HEK293 (cell line): ENCODE data around the gene TAS1R3.

Experiments
- CTCF ChIP-seq: fragments of 450-650 bp; formaldehyde crosslinking; IDR thresholded peaks from 2 replicates; pipeline ENCODE4 v1.5.1; 2016; ENCODE audit warnings: missing biosample characterization, missing genetic modification characterization
- WT1 ChIP-seq: fragments of 450-650 bp; formaldehyde crosslinking; IDR thresholded peaks from 2 replicates; pipeline ENCODE4 v1.5.1; 2016; ENCODE audit warnings: missing biosample characterization, missing genetic modification characterization
- ZBTB17 ChIP-seq: fragments of 450-650 bp; formaldehyde crosslinking; IDR thresholded peaks from 2 replicates; pipeline ENCODE4 v1.5.1; 2016; ENCODE audit warnings: missing biosample characterization, missing genetic modification characterization
- ZBTB44 ChIP-seq: fragments of 450-650 bp; IDR thresholded peaks from 2 replicates; pipeline ENCODE4 v1.5.1; 2018; ENCODE audit warnings: missing biosample characterization, mild to moderate bottlenecking, missing genetic modification characterization
- ZNF121 ChIP-seq: fragments of 450-650 bp; formaldehyde crosslinking; IDR thresholded peaks from 2 replicates; pipeline ENCODE4 v1.5.1; 2016; ENCODE audit warnings: missing biosample characterization, missing genetic modification characterization
- ZNF133 ChIP-seq: fragments of 450-650 bp; formaldehyde crosslinking; IDR thresholded peaks from 2 replicates; pipeline ENCODE4 v1.5.1; 2016; ENCODE audit warnings: missing biosample characterization, missing genetic modification characterization
- ZNF311 ChIP-seq: fragments of 450-650 bp; formaldehyde crosslinking; IDR thresholded peaks from 2 replicates; pipeline ENCODE4 v1.5.1; 2017; ENCODE audit warnings: missing biosample characterization, missing genetic modification characterization, borderline replicate concordance
- ZNF335 ChIP-seq: fragments of 450-650 bp; formaldehyde crosslinking; conservative IDR thresholded peaks from 2 replicates; pipeline ENCODE4 v1.5.1; 2016; ENCODE audit warnings: missing biosample characterization, missing genetic modification characterization
- ZNF660 ChIP-seq: fragments of 450-650 bp; IDR thresholded peaks from 2 replicates; pipeline ENCODE4 v1.5.1; 2018; ENCODE audit warnings: missing biosample characterization, mild to moderate bottlenecking, missing genetic modification characterization
- ZNF76 ChIP-seq: fragments of 450-650 bp; formaldehyde crosslinking; IDR thresholded peaks from 2 replicates; pipeline ENCODE4; 2016; ENCODE audit warnings: low read depth, missing biosample characterization, missing genetic modification characterization, borderline replicate concordance
- TF ChIP-seq, protein P1 (sequence below): fragments of 450-650 bp; formaldehyde crosslinking; conservative IDR thresholded peaks from 2 replicates; pipeline ENCODE4 v1.5.1; 2016; ENCODE audit warnings: low read depth, missing biosample characterization, missing genetic modification characterization
- TF ChIP-seq, protein P2 (sequence below): fragments of 450-650 bp; formaldehyde crosslinking; IDR thresholded peaks from 2 replicates; pipeline ENCODE4 v1.5.1; 2016; ENCODE audit warnings: missing biosample characterization, missing genetic modification characterization, borderline replicate concordance
- TF ChIP-seq, protein P3 (sequence below): fragments of 450-650 bp; formaldehyde crosslinking; IDR thresholded peaks from 2 replicates; pipeline ENCODE4 v1.5.1; 2016; ENCODE audit warnings: missing biosample characterization, missing genetic modification characterization

DNA sequence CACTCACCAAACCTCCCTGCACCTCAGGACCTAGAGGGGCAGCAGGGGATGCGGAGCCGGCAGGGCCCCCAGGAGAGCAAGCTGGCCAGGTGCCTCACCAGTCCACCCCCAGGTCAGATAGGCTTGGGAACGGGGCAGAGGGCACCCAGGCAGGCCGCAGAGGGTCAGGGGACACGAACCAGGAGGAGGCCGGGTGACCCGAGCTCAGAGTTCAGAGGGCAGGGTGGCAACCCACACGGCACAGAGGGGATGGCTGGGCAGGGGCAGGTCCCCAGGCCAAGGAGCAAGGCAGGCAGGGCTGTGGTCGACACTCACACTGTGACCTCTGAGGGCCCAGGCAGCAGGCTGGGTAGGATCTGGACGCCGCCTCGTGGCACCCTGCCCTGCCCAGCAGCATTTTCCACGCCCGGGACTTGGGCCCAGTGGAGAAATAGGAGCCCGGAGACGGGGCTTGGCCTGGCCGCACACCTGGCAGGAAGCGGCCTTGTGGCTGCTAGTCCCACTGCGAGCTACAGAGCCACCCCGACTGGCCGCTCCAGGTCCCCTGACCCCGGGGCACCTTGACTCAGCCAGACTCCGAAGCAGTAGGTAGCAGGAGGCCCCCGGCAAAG, 12.8 kb downstream of the TAS1R3 start:
- TF ChIP-seq, protein P1, sequence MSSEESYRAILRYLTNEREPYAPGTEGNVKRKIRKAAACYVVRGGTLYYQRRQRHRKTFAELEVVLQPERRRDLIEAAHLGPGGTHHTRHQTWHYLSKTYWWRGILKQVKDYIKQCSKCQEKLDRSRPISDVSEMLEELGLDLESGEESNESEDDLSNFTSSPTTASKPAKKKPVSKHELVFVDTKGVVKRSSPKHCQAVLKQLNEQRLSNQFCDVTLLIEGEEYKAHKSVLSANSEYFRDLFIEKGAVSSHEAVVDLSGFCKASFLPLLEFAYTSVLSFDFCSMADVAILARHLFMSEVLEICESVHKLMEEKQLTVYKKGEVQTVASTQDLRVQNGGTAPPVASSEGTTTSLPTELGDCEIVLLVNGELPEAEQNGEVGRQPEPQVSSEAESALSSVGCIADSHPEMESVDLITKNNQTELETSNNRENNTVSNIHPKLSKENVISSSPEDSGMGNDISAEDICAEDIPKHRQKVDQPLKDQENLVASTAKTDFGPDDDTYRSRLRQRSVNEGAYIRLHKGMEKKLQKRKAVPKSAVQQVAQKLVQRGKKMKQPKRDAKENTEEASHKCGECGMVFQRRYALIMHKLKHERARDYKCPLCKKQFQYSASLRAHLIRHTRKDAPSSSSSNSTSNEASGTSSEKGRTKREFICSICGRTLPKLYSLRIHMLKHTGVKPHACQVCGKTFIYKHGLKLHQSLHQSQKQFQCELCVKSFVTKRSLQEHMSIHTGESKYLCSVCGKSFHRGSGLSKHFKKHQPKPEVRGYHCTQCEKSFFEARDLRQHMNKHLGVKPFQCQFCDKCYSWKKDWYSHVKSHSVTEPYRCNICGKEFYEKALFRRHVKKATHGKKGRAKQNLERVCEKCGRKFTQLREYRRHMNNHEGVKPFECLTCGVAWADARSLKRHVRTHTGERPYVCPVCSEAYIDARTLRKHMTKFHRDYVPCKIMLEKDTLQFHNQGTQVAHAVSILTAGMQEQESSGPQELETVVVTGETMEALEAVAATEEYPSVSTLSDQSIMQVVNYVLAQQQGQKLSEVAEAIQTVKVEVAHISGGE (tag by site-specific recombination): no peak
- TF ChIP-seq, protein P2, sequence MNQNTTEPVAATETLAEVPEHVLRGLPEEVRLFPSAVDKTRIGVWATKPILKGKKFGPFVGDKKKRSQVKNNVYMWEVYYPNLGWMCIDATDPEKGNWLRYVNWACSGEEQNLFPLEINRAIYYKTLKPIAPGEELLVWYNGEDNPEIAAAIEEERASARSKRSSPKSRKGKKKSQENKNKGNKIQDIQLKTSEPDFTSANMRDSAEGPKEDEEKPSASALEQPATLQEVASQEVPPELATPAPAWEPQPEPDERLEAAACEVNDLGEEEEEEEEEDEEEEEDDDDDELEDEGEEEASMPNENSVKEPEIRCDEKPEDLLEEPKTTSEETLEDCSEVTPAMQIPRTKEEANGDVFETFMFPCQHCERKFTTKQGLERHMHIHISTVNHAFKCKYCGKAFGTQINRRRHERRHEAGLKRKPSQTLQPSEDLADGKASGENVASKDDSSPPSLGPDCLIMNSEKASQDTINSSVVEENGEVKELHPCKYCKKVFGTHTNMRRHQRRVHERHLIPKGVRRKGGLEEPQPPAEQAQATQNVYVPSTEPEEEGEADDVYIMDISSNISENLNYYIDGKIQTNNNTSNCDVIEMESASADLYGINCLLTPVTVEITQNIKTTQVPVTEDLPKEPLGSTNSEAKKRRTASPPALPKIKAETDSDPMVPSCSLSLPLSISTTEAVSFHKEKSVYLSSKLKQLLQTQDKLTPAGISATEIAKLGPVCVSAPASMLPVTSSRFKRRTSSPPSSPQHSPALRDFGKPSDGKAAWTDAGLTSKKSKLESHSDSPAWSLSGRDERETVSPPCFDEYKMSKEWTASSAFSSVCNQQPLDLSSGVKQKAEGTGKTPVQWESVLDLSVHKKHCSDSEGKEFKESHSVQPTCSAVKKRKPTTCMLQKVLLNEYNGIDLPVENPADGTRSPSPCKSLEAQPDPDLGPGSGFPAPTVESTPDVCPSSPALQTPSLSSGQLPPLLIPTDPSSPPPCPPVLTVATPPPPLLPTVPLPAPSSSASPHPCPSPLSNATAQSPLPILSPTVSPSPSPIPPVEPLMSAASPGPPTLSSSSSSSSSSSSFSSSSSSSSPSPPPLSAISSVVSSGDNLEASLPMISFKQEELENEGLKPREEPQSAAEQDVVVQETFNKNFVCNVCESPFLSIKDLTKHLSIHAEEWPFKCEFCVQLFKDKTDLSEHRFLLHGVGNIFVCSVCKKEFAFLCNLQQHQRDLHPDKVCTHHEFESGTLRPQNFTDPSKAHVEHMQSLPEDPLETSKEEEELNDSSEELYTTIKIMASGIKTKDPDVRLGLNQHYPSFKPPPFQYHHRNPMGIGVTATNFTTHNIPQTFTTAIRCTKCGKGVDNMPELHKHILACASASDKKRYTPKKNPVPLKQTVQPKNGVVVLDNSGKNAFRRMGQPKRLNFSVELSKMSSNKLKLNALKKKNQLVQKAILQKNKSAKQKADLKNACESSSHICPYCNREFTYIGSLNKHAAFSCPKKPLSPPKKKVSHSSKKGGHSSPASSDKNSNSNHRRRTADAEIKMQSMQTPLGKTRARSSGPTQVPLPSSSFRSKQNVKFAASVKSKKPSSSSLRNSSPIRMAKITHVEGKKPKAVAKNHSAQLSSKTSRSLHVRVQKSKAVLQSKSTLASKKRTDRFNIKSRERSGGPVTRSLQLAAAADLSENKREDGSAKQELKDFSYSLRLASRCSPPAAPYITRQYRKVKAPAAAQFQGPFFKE (tag by site-specific recombination): no peak
- TF ChIP-seq CTCF (tag by site-specific recombination) (no peak), ZBTB17 (tag by site-specific recombination) (no peak), ZNF121 (tag by site-specific recombination) (no peak), ZBTB44 (tag by site-specific recombination) (no peak), ZNF133 (tag by site-specific recombination) (no peak), ZNF660 (tag by site-specific recombination) (no peak), ZNF76 (tag by site-specific recombination) (no peak), ZNF335 (tag by site-specific recombination) (no peak), WT1 (tag by site-specific recombination) (no peak), ZNF311 (tag by site-specific recombination) (no peak)
- TF ChIP-seq, protein P3, sequence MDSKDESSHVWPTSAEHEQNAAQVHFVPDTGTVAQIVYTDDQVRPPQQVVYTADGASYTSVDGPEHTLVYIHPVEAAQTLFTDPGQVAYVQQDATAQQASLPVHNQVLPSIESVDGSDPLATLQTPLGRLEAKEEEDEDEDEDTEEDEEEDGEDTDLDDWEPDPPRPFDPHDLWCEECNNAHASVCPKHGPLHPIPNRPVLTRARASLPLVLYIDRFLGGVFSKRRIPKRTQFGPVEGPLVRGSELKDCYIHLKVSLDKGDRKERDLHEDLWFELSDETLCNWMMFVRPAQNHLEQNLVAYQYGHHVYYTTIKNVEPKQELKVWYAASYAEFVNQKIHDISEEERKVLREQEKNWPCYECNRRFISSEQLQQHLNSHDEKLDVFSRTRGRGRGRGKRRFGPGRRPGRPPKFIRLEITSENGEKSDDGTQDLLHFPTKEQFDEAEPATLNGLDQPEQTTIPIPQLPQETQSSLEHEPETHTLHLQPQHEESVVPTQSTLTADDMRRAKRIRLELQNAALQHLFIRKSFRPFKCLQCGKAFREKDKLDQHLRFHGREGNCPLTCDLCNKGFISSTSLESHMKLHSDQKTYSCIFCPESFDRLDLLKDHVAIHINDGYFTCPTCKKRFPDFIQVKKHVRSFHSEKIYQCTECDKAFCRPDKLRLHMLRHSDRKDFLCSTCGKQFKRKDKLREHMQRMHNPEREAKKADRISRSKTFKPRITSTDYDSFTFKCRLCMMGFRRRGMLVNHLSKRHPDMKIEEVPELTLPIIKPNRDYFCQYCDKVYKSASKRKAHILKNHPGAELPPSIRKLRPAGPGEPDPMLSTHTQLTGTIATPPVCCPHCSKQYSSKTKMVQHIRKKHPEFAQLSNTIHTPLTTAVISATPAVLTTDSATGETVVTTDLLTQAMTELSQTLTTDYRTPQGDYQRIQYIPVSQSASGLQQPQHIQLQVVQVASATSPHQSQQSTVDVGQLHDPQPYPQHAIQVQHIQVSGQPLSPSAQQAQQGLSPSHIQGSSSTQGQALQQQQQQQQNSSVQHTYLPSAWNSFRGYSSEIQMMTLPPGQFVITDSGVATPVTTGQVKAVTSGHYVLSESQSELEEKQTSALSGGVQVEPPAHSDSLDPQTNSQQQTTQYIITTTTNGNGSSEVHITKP (tag by site-specific recombination): no peak
